ENCODE measurements around the gene F8. TPM values are rescaled to one million over a fixed set of nuclear protein-coding genes. Genes with fewer than 3 reads are reported as not detected.

Gene F8
- total RNA-seq, 1 experiment from 2014 or later = 5.3 TPM

- no peak for DNase-seq (ENCODE audit: extremely low read depth, low read depth)
These were observed 229.3 kb downstream of the F8 start for GRCh38 chrX:154793084-154793795.

- no peak for DNase-seq (ENCODE audit: extremely low read depth, low read depth)
These were observed 230.6 kb downstream of the F8 start for GRCh38 chrX:154791939-154792338.

- DNase-seq (ENCODE audit: extremely low read depth, low read depth) = no peak
These were observed 231.1 kb downstream of the F8 start for GRCh38 chrX:154791467-154791866.

Small RNAs within 50 kb of the gene (small RNA-seq; reads per million reads assigned to genes)
- 0 reads per million in 2 experiments for gene MIR1184-1

Other genes with a start within 250 kb of the F8 start
- gene MPP1, start 217.2 kb downstream of the F8 start, total RNA-seq (2014; rRNA removed; shearing (Covaris generic)) = 15.1 and 17.4 TPM in 2 replicates
- gene SMIM9, start 188.1 kb downstream of the F8 start, total RNA-seq (2014; rRNA removed; shearing (Covaris generic)) = not detected in 2 replicates
- 20.6 and 25.8 TPM in 2 replicates for gene F8A1, start 136.4 kb downstream of the F8 start, total RNA-seq (2014; rRNA removed; shearing (Covaris generic))
- gene FUNDC2, start 4.1 kb upstream of the F8 start, total RNA-seq (2014; rRNA removed; shearing (Covaris generic)) = 87.5 and 98.1 TPM in 2 replicates
- 27.0 and 28.1 TPM in 2 replicates for gene CMC4, start 48.4 kb upstream of the F8 start, total RNA-seq (2014; rRNA removed; shearing (Covaris generic))
- 36.1 and 39.0 TPM in 2 replicates for gene MTCP1, start 48.4 kb upstream of the F8 start, total RNA-seq (2014; rRNA removed; shearing (Covaris generic))
- 12.7 and 14.4 TPM in 2 replicates for gene BRCC3, start 48.8 kb upstream of the F8 start, total RNA-seq (2014; rRNA removed; shearing (Covaris generic))
- gene VBP1, start 193.7 kb upstream of the F8 start, total RNA-seq (2014; rRNA removed; shearing (Covaris generic)) = 203 and 211 TPM in 2 replicates
- 47.7 TPM in 2 replicates for gene RAB39B, start 241.8 kb upstream of the F8 start, total RNA-seq (2014; rRNA removed; shearing (Covaris generic))